ENCODE data around the gene SLC2A5. TPM values are rescaled to one million over a fixed set of nuclear protein-coding genes. Genes with fewer than 3 reads are reported as not detected.

SLC2A5 gene
- total RNA-seq, 2 experiments from 2014 or later: not detected

DNA sequence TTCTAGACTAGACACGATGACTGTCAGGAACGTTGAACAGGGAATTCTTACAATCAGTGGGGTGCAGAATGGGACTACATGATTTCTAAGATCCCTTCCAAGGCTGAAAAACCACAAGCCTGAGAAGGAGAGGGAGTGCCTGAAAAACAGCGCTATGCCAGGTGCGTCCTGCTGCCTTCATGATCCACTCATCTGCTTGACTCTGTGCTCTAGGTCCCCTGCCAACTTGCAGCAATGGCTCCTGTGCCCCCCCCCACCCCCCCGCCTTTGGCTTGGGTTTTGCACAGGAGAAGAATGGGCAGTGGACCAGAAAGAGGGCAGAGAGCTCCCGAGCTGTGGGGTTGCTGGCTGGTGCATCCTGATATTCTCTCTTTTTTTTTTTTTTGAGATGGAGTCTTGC lies 49.1 kb downstream of the SLC2A5 start:
- H3K27me3 Mint-ChIP-seq: peaks cover 8% of the 10 kb centered on the region
- no peak overlapping the region for H3K27ac Mint-ChIP-seq
- intact Hi-C loops (cut with micrococcal nuclease): no loop called here
- no peaks in the 10 kb centered on the region for H3K36me3 Mint-ChIP-seq (ENCODE audit: low read depth)
- POLR2A ChIA-PET: no interaction called here
- no peaks in the 10 kb centered on the region for H3K4me1 Mint-ChIP-seq (ENCODE audit: low read depth)
- TF ChIP-seq, protein P1, sequence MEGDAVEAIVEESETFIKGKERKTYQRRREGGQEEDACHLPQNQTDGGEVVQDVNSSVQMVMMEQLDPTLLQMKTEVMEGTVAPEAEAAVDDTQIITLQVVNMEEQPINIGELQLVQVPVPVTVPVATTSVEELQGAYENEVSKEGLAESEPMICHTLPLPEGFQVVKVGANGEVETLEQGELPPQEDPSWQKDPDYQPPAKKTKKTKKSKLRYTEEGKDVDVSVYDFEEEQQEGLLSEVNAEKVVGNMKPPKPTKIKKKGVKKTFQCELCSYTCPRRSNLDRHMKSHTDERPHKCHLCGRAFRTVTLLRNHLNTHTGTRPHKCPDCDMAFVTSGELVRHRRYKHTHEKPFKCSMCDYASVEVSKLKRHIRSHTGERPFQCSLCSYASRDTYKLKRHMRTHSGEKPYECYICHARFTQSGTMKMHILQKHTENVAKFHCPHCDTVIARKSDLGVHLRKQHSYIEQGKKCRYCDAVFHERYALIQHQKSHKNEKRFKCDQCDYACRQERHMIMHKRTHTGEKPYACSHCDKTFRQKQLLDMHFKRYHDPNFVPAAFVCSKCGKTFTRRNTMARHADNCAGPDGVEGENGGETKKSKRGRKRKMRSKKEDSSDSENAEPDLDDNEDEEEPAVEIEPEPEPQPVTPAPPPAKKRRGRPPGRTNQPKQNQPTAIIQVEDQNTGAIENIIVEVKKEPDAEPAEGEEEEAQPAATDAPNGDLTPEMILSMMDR (IDR thresholded peaks at IDR 0.05): no peak
- ATAC-seq (no peak), DNase-seq (no peak)
- H3K9me3 Mint-ChIP-seq: no peaks in the 10 kb centered on the region
- CTCF ChIA-PET: no interaction called here
- H3K4me3 Mint-ChIP-seq: no peak overlapping the region

DNA sequence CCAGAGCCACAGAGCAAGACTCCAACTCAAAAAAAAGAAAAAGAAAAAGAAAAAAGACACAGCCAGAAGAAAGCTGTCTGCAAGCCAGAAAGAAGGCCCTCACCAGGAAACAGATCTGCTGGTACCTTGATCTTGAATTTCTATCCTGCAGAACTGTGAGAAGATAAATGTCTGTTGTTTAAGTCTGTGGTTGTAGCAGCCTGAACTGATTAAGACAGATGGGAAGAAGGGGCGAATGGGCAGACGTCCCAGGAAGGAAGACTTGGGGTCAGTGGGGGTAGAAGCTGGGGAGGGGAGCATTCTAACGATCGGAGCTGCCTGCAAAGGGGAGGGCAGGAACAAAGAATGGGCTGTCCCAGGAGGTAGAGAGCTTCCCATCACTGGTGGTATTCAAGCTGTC lies 49.5 kb downstream of the SLC2A5 start:
- TF ChIP-seq, protein P1 (IDR thresholded peaks at IDR 0.05): no peak
- ATAC-seq (no peak), DNase-seq (no peak)
- Mint-ChIP-seq H3K27me3 (peaks cover 9% of the 10 kb centered on the region), H3K4me3 (no peak overlapping the region), H3K27ac (no peak overlapping the region), H3K9me3 (no peaks in the 10 kb centered on the region), H3K4me1 (ENCODE audit: low read depth) (no peaks in the 10 kb centered on the region), H3K36me3 (ENCODE audit: low read depth) (no peaks in the 10 kb centered on the region)
- POLR2A ChIA-PET: no interaction called here
- intact Hi-C loops (cut with micrococcal nuclease): loop anchor here (10.0 kb wide), 1 partner anchor 85 kb away; no protein-coding TSS in a partner anchor
- CTCF ChIA-PET: interaction anchor here (1.5 kb wide), 1 partner anchor 15 kb away, joined by 6 read pairs; no protein-coding TSS in a partner anchor

DNA sequence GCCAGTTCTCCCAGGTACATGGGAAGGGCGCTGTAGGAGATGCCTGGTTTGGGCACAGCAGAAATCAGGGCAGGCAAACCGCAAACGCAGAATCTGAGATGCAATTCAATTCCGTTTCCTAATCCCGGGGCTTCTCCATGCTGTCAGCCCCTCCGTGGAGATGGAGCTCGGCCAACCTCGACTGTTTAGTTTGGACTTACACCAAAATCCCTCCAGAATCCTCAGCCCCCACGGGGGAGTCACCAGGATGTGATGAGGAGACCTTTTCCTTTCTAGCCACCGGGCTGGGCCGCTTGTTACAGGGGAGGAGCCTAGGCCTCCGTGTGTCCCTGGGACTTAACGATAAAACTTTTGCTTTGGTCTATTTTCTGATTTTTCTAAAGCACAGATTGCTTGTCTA lies 51.1 kb downstream of the SLC2A5 start:
- H3K27ac Mint-ChIP-seq: no peak overlapping the region
- TF ChIP-seq, protein P1 (IDR thresholded peaks at IDR 0.05): no peak
- no peaks in the 10 kb centered on the region for H3K36me3 Mint-ChIP-seq (ENCODE audit: low read depth)
- DNase-seq (no peak), ATAC-seq (no peak)
- H3K4me1 Mint-ChIP-seq (ENCODE audit: low read depth): no peaks in the 10 kb centered on the region
- no peak overlapping the region for H3K4me3 Mint-ChIP-seq
- ChIA-PET POLR2A (interaction anchor here (0.5 kb wide), 1 partner anchor 47 kb away, joined by 3 read pairs; no protein-coding TSS in a partner anchor), CTCF (no interaction called here)
- intact Hi-C loops (cut with micrococcal nuclease): loop anchor here (10.0 kb wide), 1 partner anchor 86 kb away; no protein-coding TSS in a partner anchor
- no peaks in the 10 kb centered on the region for H3K9me3 Mint-ChIP-seq
- H3K27me3 Mint-ChIP-seq: peaks cover 9% of the 10 kb centered on the region

DNA sequence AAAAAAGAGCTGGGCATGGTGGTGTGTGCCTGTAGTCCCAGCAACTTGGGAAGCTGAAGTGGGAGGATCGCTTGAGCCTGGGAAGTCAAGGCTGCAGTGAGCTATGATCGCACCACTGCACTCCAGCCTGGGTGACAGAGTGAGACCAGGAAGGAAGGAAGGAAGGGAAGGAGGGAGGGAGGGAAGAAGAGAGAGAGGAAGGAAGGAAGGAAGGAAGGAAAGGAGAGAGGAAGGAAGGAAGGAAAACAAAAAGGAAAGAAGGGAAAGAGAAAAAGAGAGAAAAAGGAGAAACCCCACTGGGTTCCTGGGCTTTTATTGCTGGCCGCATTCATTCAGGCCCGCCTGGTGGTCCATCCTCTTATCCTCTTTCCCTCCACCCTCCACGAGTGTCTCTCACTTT lies 53.0 kb downstream of the SLC2A5 start:
- Mint-ChIP-seq H3K9me3 (no peaks in the 10 kb centered on the region), H3K4me1 (ENCODE audit: low read depth) (no peaks in the 10 kb centered on the region), H3K27me3 (peaks cover 9% of the 10 kb centered on the region), H3K4me3 (no peak overlapping the region), H3K27ac (no peak overlapping the region), H3K36me3 (ENCODE audit: low read depth) (no peaks in the 10 kb centered on the region)
- intact Hi-C loops (cut with micrococcal nuclease): loop anchor here (10.0 kb wide), 1 partner anchor 88 kb away; no protein-coding TSS in a partner anchor
- DNase-seq: no peak
- ATAC-seq: no peak
- ChIA-PET POLR2A (no interaction called here), CTCF (interaction anchor here (4.3 kb wide), 1 partner anchor 11 kb away, joined by 33 read pairs; no protein-coding TSS in a partner anchor)
- TF ChIP-seq, protein P1 (IDR thresholded peaks at IDR 0.05): no peak

DNA sequence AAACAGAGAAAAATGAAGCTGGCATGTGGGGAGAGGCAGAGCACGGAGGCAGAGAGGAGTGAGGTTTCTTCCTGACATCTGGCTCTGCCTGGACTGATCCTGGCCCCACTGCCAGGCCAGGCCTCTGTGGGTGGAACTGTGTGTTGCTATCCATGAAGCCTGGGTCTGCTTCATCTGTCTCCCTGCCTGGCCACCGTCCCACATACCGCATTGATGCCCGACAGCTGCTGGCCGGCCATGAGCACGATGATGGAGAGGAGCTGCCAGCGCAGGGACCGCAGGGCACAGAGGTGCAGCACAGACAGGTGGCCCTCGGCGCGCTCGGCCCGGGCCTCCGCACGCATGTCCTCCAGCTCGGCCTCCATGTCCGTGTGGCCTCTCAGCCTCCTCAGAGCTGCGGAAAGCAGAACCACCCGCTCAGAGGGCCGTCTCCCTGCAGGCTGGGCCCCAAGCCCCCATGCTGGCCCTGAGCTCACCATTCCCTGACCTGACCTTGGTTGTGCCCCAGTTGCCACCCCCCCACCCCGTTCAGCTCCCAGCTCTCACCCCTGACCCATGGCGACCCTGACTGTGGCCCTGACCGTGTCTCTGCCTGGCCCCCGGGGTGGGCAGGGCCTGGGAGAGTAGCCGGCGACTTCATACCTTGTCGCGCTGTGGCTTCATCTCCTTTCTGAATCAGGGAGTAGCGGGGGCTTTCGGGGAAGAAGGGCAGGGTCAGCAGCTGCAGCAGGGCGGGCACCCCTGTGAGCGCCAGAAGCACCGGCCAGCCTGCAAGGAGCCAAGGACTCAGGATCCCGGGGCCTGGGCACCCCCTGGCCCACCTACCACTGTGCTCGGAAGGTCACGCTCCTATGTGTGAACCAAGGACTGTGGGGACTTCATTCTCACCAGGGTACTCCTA lies 54.7 kb downstream of the SLC2A5 start:
- POLR2A ChIA-PET: interaction anchor here (1.0 kb wide), 1 partner anchor 10 kb away, joined by 4 read pairs; no protein-coding TSS in a partner anchor

More for the DNA sequence above, 54.7 kb downstream of the SLC2A5 start:
- no peaks in the 10 kb centered on the region for H3K9me3 Mint-ChIP-seq
- TF ChIP-seq, protein P1 (IDR thresholded peaks at IDR 0.05): no peak
- CTCF ChIA-PET: interaction anchor here (0.7 to 4.3 kb wide), 2 partner anchors 9 to 181 kb away, joined by 3 to 33 read pairs; no protein-coding TSS in a partner anchor
- H3K4me3 Mint-ChIP-seq: no peak overlapping the region
- peaks cover 2% of the 10 kb centered on the region for H3K4me1 Mint-ChIP-seq (ENCODE audit: low read depth)
- no peak overlapping the region for H3K27ac Mint-ChIP-seq
- no peak for DNase-seq
- no peak for ATAC-seq
- H3K27me3 Mint-ChIP-seq: peaks cover 3% of the 10 kb centered on the region
- intact Hi-C loops (cut with micrococcal nuclease): loop anchor here (10.0 kb wide), 1 partner anchor 90 kb away; no protein-coding TSS in a partner anchor
- H3K36me3 Mint-ChIP-seq (ENCODE audit: low read depth): no peaks in the 10 kb centered on the region
